SW480 (cell line): Measurements from ENCODE around the gene NDUFC2.
A peak's percentile ranks its signal among the peaks of the same experiment; 100 is the strongest.
"Not testable (repeated sequence)": the region's sequence is repeated elsewhere in the genome, so short reads cannot be mapped to it uniquely, and the experiment has no call there.

Source experiments
- DNase-seq: peaks from one replicate; pipeline ENCODE4 v3.0.0-alpha.2; 2016; ENCODE audit warnings: low spot score

Gene NDUFC2

GRCh38 chr11:78079232-78080083, at the start of gene NDUFC2:
NDUFC2 (minus strand) TSS chr11:78079862; CDS start chr11:78079744, 118 bp downstream.
- DNase-seq: peak; percentile 79

DNA sequence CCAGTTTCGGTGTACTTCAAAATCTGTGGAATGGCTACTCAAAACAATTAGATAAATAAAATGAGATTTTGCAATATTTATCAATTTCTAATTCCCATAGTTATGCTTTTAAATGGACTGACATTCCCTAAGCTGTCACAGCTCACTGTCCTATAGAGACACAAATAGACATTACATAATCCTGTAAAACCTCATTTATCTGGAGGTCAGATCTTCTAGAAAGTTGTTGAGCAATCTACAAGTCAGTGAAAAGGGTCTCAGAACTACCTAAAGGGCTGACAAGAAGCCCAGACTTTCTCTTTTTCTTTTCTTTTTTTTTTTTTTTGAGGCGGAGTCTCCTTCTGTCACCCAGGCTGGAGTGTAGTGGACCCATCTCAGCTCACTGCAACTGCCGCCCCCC, 47.7 kb upstream of the NDUFC2 start:
- DNase-seq: no peak

DNA sequence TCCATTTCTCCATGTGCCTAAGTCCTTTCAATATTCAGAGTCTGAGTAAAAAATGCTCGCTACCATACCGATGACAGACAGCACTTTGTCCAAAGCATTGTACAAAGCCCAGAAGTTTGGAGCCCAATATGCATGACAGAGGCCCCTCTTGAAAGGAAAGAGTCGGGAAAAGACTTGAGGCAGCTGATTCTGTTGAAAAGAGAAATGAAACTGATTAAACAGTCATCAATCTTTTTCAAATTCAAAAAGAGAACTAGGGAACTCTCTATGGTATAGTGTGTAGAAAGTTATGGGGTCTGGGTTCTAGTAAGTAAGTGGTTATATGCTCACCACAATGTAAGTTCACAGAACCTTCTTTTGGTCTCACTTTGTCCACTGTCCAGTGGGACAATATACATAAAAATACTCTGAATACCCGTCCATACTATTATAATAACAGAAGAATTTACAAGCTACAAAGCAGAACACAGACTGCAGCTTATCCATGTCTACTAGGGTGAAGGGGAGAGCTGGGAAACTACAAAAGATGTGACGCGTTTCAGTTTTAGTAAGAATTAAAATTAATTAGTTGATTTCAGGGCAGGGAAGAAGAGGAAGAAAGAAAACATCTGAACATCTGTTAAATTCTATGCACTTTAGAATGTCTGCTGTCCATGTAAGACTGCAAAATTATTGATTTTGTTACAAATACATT, 33.1 kb upstream of the NDUFC2 start:
- DNase-seq: no peak

DNA sequence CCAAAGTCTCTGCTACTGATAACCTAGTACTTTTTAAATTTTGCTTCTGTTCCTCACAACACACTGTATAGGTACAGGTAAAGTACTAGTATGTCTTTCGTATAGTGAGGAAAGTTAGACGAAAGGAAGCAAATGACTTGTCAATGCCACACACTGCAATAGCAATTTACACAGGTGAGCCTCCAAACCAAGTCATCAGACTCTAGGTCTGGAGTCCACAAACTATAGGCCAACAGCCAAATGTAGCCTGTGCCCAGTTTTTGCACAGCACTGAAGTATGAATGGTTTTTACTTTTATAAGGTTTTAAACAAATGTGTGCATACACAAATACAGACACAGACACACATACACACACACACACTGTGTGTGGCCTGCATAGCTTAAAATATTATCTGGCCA, 31.6 kb upstream of the NDUFC2 start:
- DNase-seq: no peak

GRCh38 chr11:78110830-78111229, 31.2 kb upstream of the NDUFC2 start:
- no peak for DNase-seq

GRCh38 chr11:78110351-78110750, 30.7 kb upstream of the NDUFC2 start:
- no peak for DNase-seq

- no peak for DNase-seq
Measured at GRCh38 chr11:78109081-78110015, 29.7 kb upstream of the NDUFC2 start.

DNA sequence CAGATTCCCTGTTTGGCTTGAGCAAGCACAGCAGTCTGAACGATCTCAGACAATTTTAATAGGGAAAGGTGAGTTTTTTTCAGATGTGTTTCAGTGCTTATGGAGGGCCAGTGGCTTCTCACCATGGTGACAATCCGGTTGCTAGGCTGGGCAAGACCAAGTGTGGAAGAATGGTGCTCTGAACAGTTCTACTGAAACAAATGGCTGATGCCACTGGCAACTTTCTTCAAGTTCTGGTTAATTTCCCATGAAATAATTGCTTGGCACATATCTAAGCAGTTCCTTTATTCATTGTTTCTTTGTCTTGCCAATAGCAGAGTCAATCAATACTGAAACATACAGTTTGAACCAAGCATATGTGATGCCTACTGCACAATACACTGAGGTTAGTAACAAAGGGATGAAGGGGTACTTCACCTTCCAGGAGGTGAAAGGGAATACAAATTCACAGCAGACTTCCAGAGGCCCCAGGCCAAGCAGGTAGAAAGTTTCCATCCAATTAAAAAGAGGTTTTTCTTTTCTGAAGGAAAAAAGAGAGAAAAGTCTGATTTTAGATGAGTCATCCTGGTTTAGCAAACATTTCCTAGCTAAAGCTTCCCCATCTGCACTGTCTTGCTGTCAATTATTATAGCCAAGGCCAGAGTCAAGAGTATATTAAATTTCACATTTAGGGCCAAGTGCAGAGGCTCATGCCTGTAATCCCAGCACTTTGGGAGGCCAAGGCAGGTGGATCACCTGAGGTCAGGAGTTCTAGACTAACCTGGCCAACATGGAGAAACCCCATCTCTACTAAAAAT, 21.2 kb upstream of the NDUFC2 start:
- DNase-seq: no peak

- DNase-seq: no peak
Measured at GRCh38 chr11:78100261-78100660, 20.6 kb upstream of the NDUFC2 start.

DNA sequence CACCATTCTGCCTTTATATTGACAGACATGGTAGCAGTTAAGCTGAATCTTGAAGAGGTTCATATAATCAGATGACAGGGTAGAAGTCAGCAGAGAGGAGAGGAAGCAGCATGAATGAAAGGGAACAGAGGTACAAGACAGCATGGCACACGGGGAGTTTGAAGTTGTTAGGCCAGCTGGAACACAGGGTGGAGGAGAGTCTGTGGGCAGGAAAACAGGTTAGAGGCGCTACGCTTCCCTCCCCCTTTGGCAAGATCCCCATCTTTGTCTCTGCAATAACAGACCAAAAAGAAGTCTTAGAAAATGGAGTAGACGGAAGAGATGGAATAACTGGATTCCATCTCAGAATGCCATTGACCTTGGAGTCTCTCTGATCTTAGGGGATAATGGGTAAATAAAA, 20.0 kb upstream of the NDUFC2 start:
- no peak for DNase-seq

DNA sequence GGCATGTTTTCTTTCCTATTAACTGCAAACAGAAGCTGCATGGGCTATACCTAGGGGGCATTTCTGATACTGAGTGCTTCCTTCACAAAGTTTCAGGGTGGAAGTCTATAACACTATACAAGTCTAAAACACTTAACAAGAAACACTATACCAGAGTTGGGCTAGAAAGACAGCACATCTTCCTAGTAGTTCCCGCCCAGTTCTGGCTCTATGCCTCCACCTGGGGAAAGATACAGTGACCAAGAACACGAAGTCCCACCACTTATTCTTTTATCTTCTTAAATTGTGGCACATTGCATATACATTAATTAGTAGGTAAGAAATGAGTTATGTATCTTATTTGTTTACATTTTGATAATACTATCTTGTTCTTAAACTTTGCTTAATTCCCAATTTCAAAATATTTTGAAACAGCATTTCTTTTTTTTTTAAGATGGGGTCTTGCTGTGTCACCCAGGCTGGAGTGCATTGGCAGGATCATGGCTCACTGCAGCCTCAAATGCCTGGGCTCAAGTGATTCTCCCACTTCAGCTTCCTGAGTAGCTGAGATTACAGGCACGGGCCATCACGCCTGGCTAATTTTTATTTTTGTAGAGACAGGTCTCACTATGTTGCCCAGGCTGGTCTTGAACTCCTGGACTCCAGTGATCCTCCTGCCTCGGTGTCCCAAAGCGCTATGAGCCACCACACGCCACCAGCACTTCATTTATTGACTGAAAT, 18.2 kb upstream of the NDUFC2 start:
- no peak for DNase-seq

- DNase-seq: no peak
Measured at GRCh38 chr11:78094250-78094649, 14.6 kb upstream of the NDUFC2 start.

GRCh38 chr11:78086521-78087074, 6.9 kb upstream of the NDUFC2 start:
- not testable (repeated sequence) for DNase-seq

GRCh38 chr11:78085972-78086371, 6.3 kb upstream of the NDUFC2 start:
- no peak for DNase-seq

DNA sequence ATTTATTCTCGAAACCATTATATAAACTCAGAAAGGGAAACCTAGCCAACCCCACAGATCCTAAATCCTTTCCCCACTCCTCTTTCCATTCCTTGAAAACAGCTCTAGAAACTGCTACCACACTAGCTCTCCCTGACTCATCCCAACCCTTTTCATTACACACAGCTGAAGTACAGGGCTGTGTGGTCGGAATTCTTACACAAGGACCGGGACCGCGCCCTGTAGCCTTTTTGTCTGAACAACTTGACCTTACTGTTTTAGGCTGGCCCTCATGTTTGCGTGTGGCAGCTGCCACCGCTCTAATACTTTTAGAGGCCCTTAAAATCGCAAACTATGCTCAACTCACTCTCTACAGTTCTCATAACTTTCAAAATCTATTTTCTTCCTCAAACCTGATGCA, 4.8 kb upstream of the NDUFC2 start:
- DNase-seq: not testable (repeated sequence)

- DNase-seq: no peak
Measured at GRCh38 chr11:78083021-78083420, 3.4 kb upstream of the NDUFC2 start.

- no peak for DNase-seq
Measured at GRCh38 chr11:78082146-78082545, 2.5 kb upstream of the NDUFC2 start.

DNA sequence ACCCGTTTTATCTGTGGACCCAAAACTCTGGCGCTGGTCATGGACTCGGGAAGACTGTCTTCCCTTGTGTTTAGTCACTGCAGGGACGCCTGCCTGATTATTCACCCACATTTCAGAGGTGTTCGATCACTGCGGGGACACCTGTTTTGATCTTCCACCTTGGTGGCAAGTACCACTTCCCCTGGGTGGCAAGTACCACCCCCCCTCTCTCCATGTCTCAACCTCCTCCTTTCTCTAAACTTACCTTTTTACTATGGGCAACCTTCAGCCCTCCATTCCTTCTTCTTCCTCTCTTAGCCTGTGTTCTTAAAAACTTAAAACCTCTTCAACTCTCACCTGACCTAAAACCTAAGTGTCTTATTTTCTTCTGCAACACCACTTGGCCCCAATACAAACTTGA, 1.9 kb upstream of the NDUFC2 start:
- no peak for DNase-seq

- no peak for DNase-seq
Measured at GRCh38 chr11:78080818-78081495, 1.3 kb upstream of the NDUFC2 start.
